Amniotic epithelial cell (primary cell): Measurements from ENCODE around the gene CALML3.

Experiments used
- DNase-seq: peaks from one replicate; pipeline ENCODE4 v3.0.0-alpha.2; 2010; ENCODE audit warnings: low read depth

The CALML3 gene

GRCh38 chr10:5570979-5571810 is 46.4 kb downstream of the CALML3 start:
- no peak for DNase-seq

GRCh38 chr10:5571826-5572225 is 47.1 kb downstream of the CALML3 start:
- DNase-seq = no peak

GRCh38 chr10:5573319-5573950 is 48.7 kb downstream of the CALML3 start:
- no peak for DNase-seq

- DNase-seq = peak; percentile 59
These were observed 49.3 kb downstream of the CALML3 start for GRCh38 chr10:5573968-5574641.

GRCh38 chr10:5574642-5575131 is 49.9 kb downstream of the CALML3 start:
- no peak for DNase-seq

- DNase-seq = no peak
These were observed 50.4 kb downstream of the CALML3 start for GRCh38 chr10:5575144-5575481.

GRCh38 chr10:5575482-5576153 is 50.9 kb downstream of the CALML3 start:
- peak; percentile 63 for DNase-seq

- no peak for DNase-seq
These were observed 51.5 kb downstream of the CALML3 start for GRCh38 chr10:5576154-5576748.
